GM18511 (cell line): ENCODE measurements around the gene CTSZ.
A peak's percentile ranks its signal among the peaks of the same experiment; 100 is the strongest.

Source experiments
- ATAC-seq: cut with Tn5 transposase; IDR thresholded peaks from one replicate; pipeline ENCODE4 v1.9.1; 2021; ENCODE audit warnings: mild to moderate bottlenecking, moderate library complexity; ENCODE audit not compliant: unreplicated experiment

The CTSZ gene

GRCh38 chr20:59032023-59032712, 25.1 kb upstream of the CTSZ start, which contains the start of gene ATP5F1E:
Gene ATP5F1E (minus strand): TSS chr20:59032335. CDS start chr20:59032251, 84 bp downstream.
- peak; percentile 95 for ATAC-seq

- ATAC-seq = no peak
Observed at GRCh38 chr20:59031564-59032022, 24.5 kb upstream of the CTSZ start.

- no peak for ATAC-seq
Observed at GRCh38 chr20:59030911-59031563, 24.0 kb upstream of the CTSZ start.

- no peak for ATAC-seq
Observed at GRCh38 chr20:59028812-59029211, 21.8 kb upstream of the CTSZ start.

GRCh38 chr20:59027741-59028320, 20.8 kb upstream of the CTSZ start:
- no peak for ATAC-seq

GRCh38 chr20:59026904-59027740, 20.1 kb upstream of the CTSZ start:
- ATAC-seq = no peak

- no peak for ATAC-seq
Observed at GRCh38 chr20:59025511-59025910, 18.5 kb upstream of the CTSZ start.

- no peak for ATAC-seq
Observed at GRCh38 chr20:59025086-59025485, 18.0 kb upstream of the CTSZ start.

GRCh38 chr20:59024111-59024530, 17.1 kb upstream of the CTSZ start:
- ATAC-seq = no peak

- no peak for ATAC-seq
Observed at GRCh38 chr20:59023616-59024015, 16.6 kb upstream of the CTSZ start.

GRCh38 chr20:59022754-59023153, 15.7 kb upstream of the CTSZ start:
- no peak for ATAC-seq

GRCh38 chr20:59020938-59021551, 14.0 kb upstream of the CTSZ start:
- no peak for ATAC-seq

GRCh38 chr20:59019217-59019616, 12.2 kb upstream of the CTSZ start, which contains the start of gene TUBB1:
Gene TUBB1 (plus strand): TSS chr20:59019429. CDS start chr20:59019523, 94 bp downstream.
- no peak for ATAC-seq

GRCh38 chr20:59018817-59019216, 11.8 kb upstream of the CTSZ start:
- no peak for ATAC-seq

GRCh38 chr20:59017493-59018231, 10.6 kb upstream of the CTSZ start:
- no peak for ATAC-seq

GRCh38 chr20:59016795-59017492, 9.9 kb upstream of the CTSZ start:
- ATAC-seq = no peak

- ATAC-seq = no peak
Observed at GRCh38 chr20:59015812-59016711, 9.0 kb upstream of the CTSZ start.

GRCh38 chr20:59015411-59015810, 8.4 kb upstream of the CTSZ start:
- no peak for ATAC-seq
